K562 (cell line): ENCODE measurements around the gene TRMU. TPM values are rescaled to one million over a fixed set of nuclear protein-coding genes. Genes with fewer than 3 reads are reported as not detected.

Experiments used
- ATAC-seq: fragments of 200-7000 bp; cut with Tn5 transposase; 3 replicates; pipeline ENCODE4 v1.9.1; 2020; ENCODE audit warnings: moderate library complexity
- BruUV-seq: library from RNA; stranded (reverse); fragments of 400-500 nt; replicated peaks from 2 replicates; lab custom pipeline; 2021; lab: Mats Ljungman, UMichigan
- CTCF ChIA-PET: fragments of 300-600 bp; formaldehyde crosslinking; extraction: SDS; loops from one replicate; lab custom pipeline; 2021; ENCODE audit warnings: low intra/inter-chr PET ratio; lab: Yijun Ruan, JAX
- POLR2A ChIA-PET: fragments of 300-600, 350-650 bp; sonication (Branson Sonifier 250); formaldehyde crosslinking; extraction: SDS; loops from one replicate; lab custom pipeline; 2021; ENCODE audit warnings: antibody characterized with exemption, inconsistent platforms; lab: Yijun Ruan, JAX
- DNase-seq, 4 experiments: peaks; one replicate each; pipeline versions ENCODE4 v3.0.0 to v3.0.0-alpha.2; 2011 to 2018; ENCODE audit warnings: low spot score in 3 of 4, mixed read lengths in 3 of 4; ENCODE audit errors: extremely low read depth in 1 of 4
- FAIRE-seq: peaks from 2 replicates; lab custom pipeline; 2011; peaks lifted over from hg19 to GRCh38; lab: Jason Lieb, UNC
- H2AFZ ChIP-seq: 2 replicates; pipeline ENCODE4 v1.6.0; 2011; ENCODE audit warnings: low read depth, low read length, control low read depth, inconsistent platforms
- H3K27ac ChIP-seq: fragments of 200-600 bp; 3 replicates; pipeline ENCODE4 v1.8.0; 2011; ENCODE audit warnings: low read depth, mild to moderate bottlenecking, control low read depth, inconsistent platforms, low read length, moderate library complexity, mixed read lengths; ENCODE audit errors: extremely low read depth
- H3K27me3 ChIP-seq, 2 experiments: fragments of 300-600 bp in 1 of 2; 2 replicates in 1 of 2; 3 replicates in 1 of 2; pipeline versions ENCODE4 v1.6.0 to v1.8.0; 2011; ENCODE audit warnings: inconsistent platforms in 2 of 2, low read length in 2 of 2, mild to moderate bottlenecking in 1 of 2, mixed read lengths in 1 of 2, moderate library complexity in 1 of 2; ENCODE audit not compliant: control insufficient read depth in 2 of 2, insufficient read depth in 2 of 2
- H3K36me3 ChIP-seq: fragments of 300-600 bp; 3 replicates; pipeline ENCODE4 v1.8.0; 2011; ENCODE audit warnings: mild to moderate bottlenecking, low read length, inconsistent platforms; ENCODE audit not compliant: control insufficient read depth, insufficient read depth
- H3K4me1 ChIP-seq, 2 experiments: fragments of 200-600 bp in 1 of 2; replicated peaks in 1 of 2; 2 replicates in 1 of 2; 3 replicates in 1 of 2; pipeline versions ENCODE4 v1.5.1 to v1.8.0; 2011; ENCODE audit warnings: inconsistent platforms in 2 of 2, low read length in 2 of 2, mild to moderate bottlenecking in 1 of 2, mixed read lengths in 1 of 2, moderate library complexity in 1 of 2; ENCODE audit not compliant: control insufficient read depth in 2 of 2, insufficient read depth in 2 of 2
- H3K4me2 ChIP-seq: 2 replicates; pipeline ENCODE4 v1.6.1; 2011; ENCODE audit warnings: low read length, control low read depth, inconsistent platforms, mixed read lengths; ENCODE audit not compliant: insufficient read depth
- H3K4me3 ChIP-seq: fragments of 200-600 bp; sonication (generic), shearing (Covaris generic); 2 replicates; pipeline ENCODE4 v1.5.1; 2016; ENCODE audit warnings: control low read depth, inconsistent platforms
- H3K79me2 ChIP-seq: fragments of 200-600 bp; 3 replicates; pipeline ENCODE4 v1.8.0; 2011; ENCODE audit warnings: low read length, inconsistent platforms; ENCODE audit not compliant: control insufficient read depth, insufficient read depth
- H3K9ac ChIP-seq, 2 experiments: 2 replicates each; pipeline versions ENCODE4 v1.6.0 to v1.6.1; 2011; ENCODE audit warnings: low read depth in 2 of 2, low read length in 2 of 2, control low read depth in 1 of 2, inconsistent platforms in 1 of 2, mild to moderate bottlenecking in 1 of 2, mixed read lengths in 1 of 2; ENCODE audit not compliant: insufficient read depth in 1 of 2
- H3K9me1 ChIP-seq: one replicate; pipeline ENCODE4 v1.6.0; 2011; ENCODE audit warnings: inconsistent platforms, mild to moderate bottlenecking, low read length, moderate library complexity; ENCODE audit not compliant: control insufficient read depth, insufficient read depth
- H3K9me3 ChIP-seq: replicated peaks from 2 replicates; pipeline ENCODE4 v1.5.1; 2011; ENCODE audit warnings: low read depth, low read length, inconsistent platforms; ENCODE audit not compliant: control insufficient read depth, insufficient read depth
- H4K20me1 ChIP-seq: replicated peaks from 2 replicates; pipeline ENCODE4 v1.6.1; 2011; ENCODE audit warnings: low read length, inconsistent platforms, mixed read lengths; ENCODE audit not compliant: control insufficient read depth, insufficient read depth
- FOSL1 ChIP-seq: fragments of 200-800 bp; sonication (Bioruptor generic); conservative IDR thresholded peaks from 2 replicates; pipeline ENCODE4 v1.6.1; 2016; ENCODE audit warnings: missing genetic modification characterization, missing compliant biosample characterization
- POLR2G ChIP-seq: fragments of 200-400 bp; formaldehyde crosslinking; IDR thresholded peaks from 2 replicates; pipeline ENCODE4 v1.6.1; 2017; ENCODE audit warnings: low read depth, mild to moderate bottlenecking, antibody characterized with exemption, low read length, moderate library complexity
- ZNF696 ChIP-seq: fragments of 250-450 bp; sonication (Bioruptor Pico); conservative IDR thresholded peaks from 2 replicates; pipeline ENCODE4 v1.4.0; 2020; ENCODE audit warnings: mild to moderate bottlenecking, moderate library complexity
- WGBS: fragments of 100-300 bp; shearing (Covaris generic); methylation state at CpG from one replicate; pipeline ENCODE4 v1.1.6; 2016; ENCODE audit warnings: low coverage, mixed read lengths; ENCODE audit not compliant: insufficient coverage; ENCODE audit errors: missing lambda C conversion rate; 5-methylcytosine and 5-hydroxymethylcytosine counted together
- in situ Hi-C: fragments of 300-500 bp; cut with MboI; formaldehyde crosslinking; loops from 4 replicates; pipeline ENCODE4 v1.15.0; 2018; ENCODE audit warnings: inconsistent platforms, mixed read lengths
- intact Hi-C: fragments of 100-400 bp; cut with micrococcal nuclease; formaldehyde crosslinking; loops from 2 replicates; pipeline ENCODE4 v1.14.2; 2022
- polyA plus RNA-seq, 8 experiments: library from polyadenylated mRNA; depleted of rRNA in 4 of 8; stranded (reverse) in 5 of 8; unstranded in 3 of 8; fragments of >200 nt; fragmentation: Nextera tagmentation in 2 of 8; fragmentation: Illumina TruSeq in 1 of 8; extraction: Ambion mirVana in 2 of 8; extraction: Trizol in 1 of 8; gene quantifications; 2 replicates each; pipeline versions ENCODE4 v1.2.1 to v1.2.3, GENCODE V29; 2011 to 2014; ENCODE audit warnings: inconsistent platforms in 1 of 8, missing spikeins in 1 of 8
- total RNA-seq, 7 experiments: library from RNA; depleted of rRNA in 6 of 7; stranded (reverse); fragments of >200 nt in 6 of 7; fragmentation: Illumina TruSeq in 2 of 7; extraction: Trizol in 2 of 7; gene quantifications; 2 replicates each; pipeline versions ENCODE4 v1.2.1 to v1.2.3, GENCODE V29; 2011 to 2021; ENCODE audit warnings: low replicate concordance in 1 of 7
- TF ChIP-seq, protein P1 (sequence below): sonication (generic); formaldehyde crosslinking; IDR thresholded peaks from 2 replicates; pipeline ENCODE4 v1.8.1; 2023; ENCODE audit warnings: mild to moderate bottlenecking, missing genetic modification reagents
- TF ChIP-seq, protein P2 (sequence below): fragments of 450-650 bp; IDR thresholded peaks from one replicate; pipeline ENCODE4 v1.6.1; 2018; ENCODE audit warnings: mild to moderate bottlenecking, moderate library complexity; ENCODE audit not compliant: partially characterized antibody
- TF ChIP-seq, protein P3 (sequence below), 2 experiments: fragments of 450-650 bp; IDR thresholded peaks; 2 replicates each; pipeline ENCODE4 v1.6.1; 2016; ENCODE audit warnings: mild to moderate bottlenecking in 2 of 2, borderline replicate concordance in 1 of 2, low read depth in 1 of 2, moderate library complexity in 1 of 2

The TRMU gene
- total and polyA plus RNA-seq, 9 of the 15 experiments (the other 6 are each of a cell fraction or from before 2014, with no cell fraction given): 2.3 to 49.9 (median 35.3) TPM

DNA sequence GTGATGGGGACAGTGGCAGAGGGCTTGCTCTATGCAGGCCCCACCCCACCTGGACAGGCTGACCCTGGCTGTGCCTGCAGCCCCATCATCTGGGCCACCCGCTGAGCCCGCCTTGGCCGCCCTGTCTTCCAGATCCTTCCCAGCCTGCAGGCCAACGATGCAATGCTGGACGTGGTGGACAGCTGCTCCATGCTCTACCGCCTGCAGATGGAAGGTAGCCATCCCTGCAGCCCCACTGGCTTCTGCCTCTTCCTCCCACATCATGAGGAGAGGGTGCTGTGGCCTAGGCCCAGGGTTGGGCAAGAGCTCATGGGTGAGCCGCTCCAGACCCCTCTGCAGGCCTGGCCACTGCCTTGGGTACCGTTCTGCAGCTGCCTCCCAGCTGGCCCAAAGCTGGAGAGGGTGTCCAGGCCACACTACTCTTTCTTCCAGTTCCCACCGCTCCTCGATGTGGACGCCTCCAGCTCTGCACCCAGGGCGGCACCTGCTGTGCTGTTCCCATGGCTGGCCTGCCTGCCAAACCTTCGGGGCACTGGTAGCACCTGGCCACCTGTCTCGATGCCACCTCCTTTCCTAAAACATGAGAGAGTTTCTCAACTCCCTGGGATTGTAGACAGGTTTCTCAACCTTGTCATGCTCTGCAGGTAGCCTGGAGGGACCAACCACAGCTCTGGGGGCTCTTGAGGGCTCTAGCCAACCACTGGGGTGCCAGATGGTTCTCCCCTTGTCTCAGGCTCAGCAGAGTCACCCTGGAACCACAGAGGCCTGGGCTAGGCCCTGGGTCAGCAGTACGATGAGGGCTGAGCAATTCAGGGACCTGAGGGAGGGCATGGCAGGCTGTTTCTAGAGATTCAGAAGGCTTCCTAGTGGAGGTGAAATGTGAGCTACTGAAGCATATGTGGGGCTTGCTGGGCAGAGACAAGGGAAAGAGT lies 48.3 kb upstream of the TRMU start:
- TF ChIP-seq, protein P1, sequence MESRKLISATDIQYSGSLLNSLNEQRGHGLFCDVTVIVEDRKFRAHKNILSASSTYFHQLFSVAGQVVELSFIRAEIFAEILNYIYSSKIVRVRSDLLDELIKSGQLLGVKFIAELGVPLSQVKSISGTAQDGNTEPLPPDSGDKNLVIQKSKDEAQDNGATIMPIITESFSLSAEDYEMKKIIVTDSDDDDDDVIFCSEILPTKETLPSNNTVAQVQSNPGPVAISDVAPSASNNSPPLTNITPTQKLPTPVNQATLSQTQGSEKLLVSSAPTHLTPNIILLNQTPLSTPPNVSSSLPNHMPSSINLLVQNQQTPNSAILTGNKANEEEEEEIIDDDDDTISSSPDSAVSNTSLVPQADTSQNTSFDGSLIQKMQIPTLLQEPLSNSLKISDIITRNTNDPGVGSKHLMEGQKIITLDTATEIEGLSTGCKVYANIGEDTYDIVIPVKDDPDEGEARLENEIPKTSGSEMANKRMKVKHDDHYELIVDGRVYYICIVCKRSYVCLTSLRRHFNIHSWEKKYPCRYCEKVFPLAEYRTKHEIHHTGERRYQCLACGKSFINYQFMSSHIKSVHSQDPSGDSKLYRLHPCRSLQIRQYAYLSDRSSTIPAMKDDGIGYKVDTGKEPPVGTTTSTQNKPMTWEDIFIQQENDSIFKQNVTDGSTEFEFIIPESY (CRISPR knock-in tag): 0 out of 2 replicates have a peak, but pooled peaks have one; percentile 24
- TF ChIP-seq, protein P2, sequence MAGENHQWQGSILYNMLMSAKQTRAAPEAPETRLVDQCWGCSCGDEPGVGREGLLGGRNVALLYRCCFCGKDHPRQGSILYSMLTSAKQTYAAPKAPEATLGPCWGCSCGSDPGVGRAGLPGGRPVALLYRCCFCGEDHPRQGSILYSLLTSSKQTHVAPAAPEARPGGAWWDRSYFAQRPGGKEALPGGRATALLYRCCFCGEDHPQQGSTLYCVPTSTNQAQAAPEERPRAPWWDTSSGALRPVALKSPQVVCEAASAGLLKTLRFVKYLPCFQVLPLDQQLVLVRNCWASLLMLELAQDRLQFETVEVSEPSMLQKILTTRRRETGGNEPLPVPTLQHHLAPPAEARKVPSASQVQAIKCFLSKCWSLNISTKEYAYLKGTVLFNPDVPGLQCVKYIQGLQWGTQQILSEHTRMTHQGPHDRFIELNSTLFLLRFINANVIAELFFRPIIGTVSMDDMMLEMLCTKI: no peak
- TF ChIP-seq, protein P3, sequence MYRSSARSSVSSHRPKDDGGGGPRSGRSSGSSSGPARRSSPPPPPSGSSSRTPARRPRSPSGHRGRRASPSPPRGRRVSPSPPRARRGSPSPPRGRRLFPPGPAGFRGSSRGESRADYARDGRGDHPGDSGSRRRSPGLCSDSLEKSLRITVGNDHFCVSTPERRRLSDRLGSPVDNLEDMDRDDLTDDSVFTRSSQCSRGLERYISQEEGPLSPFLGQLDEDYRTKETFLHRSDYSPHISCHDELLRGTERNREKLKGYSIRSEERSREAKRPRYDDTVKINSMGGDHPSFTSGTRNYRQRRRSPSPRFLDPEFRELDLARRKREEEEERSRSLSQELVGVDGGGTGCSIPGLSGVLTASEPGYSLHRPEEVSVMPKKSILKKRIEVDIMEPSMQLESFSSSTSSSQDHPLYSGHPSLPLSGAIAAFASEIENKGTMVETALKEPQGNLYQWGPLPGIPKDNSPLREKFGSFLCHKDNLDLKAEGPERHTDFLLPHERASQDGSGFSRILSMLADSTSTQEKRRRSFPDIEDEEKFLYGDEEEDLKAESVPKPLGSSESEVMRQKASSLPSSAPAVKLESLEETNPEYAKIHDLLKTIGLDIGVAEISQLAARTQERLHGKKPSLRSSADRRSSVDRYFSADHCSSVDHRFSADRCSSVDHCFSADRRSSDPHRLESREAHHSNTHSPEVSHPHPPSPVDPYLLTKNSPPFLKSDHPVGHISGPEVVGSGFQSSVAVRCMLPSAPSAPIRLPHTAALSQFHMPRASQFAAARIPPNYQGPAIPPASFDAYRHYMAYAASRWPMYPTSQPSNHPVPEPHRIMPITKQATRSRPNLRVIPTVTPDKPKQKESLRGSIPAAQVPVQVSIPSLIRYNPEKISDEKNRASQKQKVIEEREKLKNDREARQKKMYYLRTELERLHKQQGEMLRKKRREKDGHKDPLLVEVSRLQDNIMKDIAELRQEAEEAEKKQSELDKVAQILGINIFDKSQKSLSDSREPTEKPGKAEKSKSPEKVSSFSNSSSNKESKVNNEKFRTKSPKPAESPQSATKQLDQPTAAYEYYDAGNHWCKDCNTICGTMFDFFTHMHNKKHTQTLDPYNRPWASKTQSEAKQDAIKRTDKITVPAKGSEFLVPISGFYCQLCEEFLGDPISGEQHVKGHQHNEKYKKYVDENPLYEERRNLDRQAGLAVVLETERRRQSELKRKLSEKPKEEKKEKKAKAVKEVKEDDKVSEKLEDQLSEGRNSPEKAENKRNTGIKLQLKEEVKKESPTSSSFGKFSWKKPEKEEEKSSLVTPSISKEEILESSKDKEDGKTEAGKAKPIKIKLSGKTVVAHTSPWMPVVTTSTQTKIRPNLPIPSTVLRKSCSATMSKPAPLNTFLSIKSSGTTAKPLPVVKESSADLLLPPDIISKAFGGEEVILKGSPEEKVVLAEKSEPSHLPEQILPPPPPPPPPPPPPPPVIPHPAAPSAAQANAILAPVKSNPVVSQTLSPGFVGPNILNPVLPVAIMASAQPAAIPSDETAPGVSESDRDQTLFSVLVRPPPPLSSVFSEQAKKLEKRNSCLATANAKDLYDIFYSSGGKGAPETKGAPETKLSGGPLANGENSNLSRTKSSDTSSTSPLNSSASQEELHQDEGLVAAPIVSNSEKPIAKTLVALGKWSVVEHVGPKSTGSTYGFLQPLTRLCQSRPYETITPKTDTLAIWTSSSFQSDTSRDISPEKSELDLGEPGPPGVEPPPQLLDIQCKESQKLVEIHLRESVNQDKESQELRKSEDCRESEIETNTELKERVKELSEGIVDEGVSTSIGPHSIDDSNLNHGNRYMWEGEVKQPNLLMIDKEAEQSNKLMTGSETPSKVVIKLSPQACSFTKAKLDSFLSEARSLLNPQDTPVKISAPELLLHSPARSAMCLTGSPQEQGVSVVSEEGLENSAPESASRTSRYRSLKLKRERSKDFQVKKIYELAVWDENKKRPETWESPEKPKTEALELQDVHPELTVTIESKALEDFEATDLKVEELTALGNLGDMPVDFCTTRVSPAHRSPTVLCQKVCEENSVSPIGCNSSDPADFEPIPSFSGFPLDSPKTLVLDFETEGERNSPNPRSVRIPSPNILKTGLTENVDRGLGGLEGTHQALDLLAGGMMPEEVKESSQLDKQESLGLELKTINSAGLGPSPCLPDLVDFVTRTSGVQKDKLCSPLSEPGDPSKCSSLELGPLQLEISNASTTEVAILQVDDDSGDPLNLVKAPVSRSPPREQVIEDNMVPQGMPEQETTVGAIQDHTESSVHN (IDR thresholded peaks at IDR 0.05; ENCODE audit: borderline replicate concordance in 1 of 2, low read depth in 1 of 2): no peak
- TF ChIP-seq ZNF696 (CRISPR knock-in tag) (no peak), POLR2G (0 out of 2 replicates have a peak, but pooled peaks have one; percentile 34), FOSL1 (tag) (no peak)
- H3K27ac ChIP-seq: no peak overlapping the region
- no peak overlapping the region for H3K4me3 ChIP-seq
- WGBS: 98% methylated on average over 11 of the region's 15 CpGs
- H3K9ac ChIP-seq: no peak overlapping the region
- no peaks in the 10 kb centered on the region for H4K20me1 ChIP-seq
- CTCF ChIA-PET: no interaction called here
- peaks cover 0 to 15% of the 10 kb centered on the region in 2 experiments; a peak in 1 of 5 replicates for H3K4me1 ChIP-seq
- ATAC-seq (no peak), DNase-seq (no peak), FAIRE-seq (no peak)
- no peaks in the 10 kb centered on the region for H3K27me3 ChIP-seq
- H3K9me1 ChIP-seq: no peaks in the 10 kb centered on the region
- no peaks in the 10 kb centered on the region for H3K79me2 ChIP-seq
- H3K36me3 ChIP-seq: peaks cover 38% of the 10 kb centered on the region
- POLR2A ChIA-PET: interaction anchor here (0.7 to 1.7 kb wide), 3 partner anchors 9 to 20 kb away, joined by 3 to 10 read pairs (median 3); partner anchors contain the start of genes GTSE1 and TTC38
- H3K9me3 ChIP-seq: no peaks in the 10 kb centered on the region
- no peak overlapping the region for H2AFZ ChIP-seq
- no peak overlapping the region for H3K4me2 ChIP-seq
- intact Hi-C loops (no loop called here), in situ Hi-C loops (no loop called here)
- no TSS peak for BruUV-seq
